H54 (cell line): Measurements from ENCODE around the gene OAT.
A peak's percentile ranks its signal among the peaks of the same experiment; 100 is the strongest.

Source experiments
- DNase-seq: peaks from one replicate; pipeline ENCODE4 v3.0.0; 2011; ENCODE audit warnings: low spot score, mixed read lengths; ENCODE audit not compliant: insufficient read length
- FAIRE-seq: peaks from 3 replicates; lab custom pipeline; 2011; peaks lifted over from hg19 to GRCh38; lab: Jason Lieb, UNC
- POLR2A ChIP-seq: IDR thresholded peaks from 2 replicates; pipeline ENCODE4 v1.6.1; 2011; ENCODE audit warnings: low read depth, mild to moderate bottlenecking, low read length

Gene OAT

DNA sequence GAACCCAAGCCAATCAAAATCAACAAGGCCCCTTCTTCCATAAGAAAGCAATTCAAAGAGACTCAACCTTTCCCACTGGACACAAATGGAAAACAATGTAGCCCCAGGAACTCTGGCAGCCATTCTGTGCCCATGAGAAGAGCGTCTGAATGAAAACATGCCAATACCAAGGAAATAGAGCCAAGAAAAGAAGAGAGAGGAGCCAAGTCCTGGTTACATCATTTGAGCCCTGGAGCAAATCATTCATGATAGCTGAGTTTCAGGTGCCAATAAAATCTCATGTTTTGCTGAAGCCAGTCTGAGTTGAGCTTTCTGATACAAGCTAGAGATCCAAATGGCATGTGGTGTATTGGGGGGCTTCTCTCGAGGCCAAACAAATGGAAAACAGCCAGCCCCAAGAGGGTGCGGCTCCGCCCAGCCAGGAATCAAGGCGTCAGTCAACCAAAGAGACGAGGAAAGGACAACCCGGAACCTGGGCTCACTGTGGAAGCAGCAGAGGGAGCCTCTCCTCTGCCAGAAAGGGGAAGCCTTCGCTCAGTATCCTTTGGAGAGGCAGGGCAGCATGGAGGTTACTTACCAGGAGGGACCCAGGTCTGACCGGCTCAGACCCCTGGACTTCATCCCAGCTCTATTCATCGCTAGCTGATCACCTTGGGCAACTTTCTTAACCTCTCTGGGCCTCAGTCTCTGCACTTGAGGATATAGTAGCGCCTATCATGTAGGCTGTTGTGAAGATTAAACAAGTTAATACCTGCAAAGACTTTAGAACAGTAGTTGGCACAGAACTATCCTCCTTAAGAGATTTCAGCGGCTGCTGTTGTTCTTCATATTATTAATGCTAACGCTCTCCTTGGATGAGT is 61.8 kb downstream of the OAT start:
- DNase-seq (no peak), FAIRE-seq (no peak)
- TF ChIP-seq POLR2A, result no peak

- FAIRE-seq, result no peak
Observed at GRCh38 chr10:124354411-124355382, 64.0 kb downstream of the OAT start.

GRCh38 chr10:124353896-124354295 is 64.8 kb downstream of the OAT start:
- FAIRE-seq, result no peak
- DNase-seq, result no peak
- TF ChIP-seq POLR2A, result no peak

More at GRCh38 chr10:124354411-124355382, 64.0 kb downstream of the OAT start:
- TF ChIP-seq POLR2A, result no peak
- peak; percentile 65 for DNase-seq

DNA sequence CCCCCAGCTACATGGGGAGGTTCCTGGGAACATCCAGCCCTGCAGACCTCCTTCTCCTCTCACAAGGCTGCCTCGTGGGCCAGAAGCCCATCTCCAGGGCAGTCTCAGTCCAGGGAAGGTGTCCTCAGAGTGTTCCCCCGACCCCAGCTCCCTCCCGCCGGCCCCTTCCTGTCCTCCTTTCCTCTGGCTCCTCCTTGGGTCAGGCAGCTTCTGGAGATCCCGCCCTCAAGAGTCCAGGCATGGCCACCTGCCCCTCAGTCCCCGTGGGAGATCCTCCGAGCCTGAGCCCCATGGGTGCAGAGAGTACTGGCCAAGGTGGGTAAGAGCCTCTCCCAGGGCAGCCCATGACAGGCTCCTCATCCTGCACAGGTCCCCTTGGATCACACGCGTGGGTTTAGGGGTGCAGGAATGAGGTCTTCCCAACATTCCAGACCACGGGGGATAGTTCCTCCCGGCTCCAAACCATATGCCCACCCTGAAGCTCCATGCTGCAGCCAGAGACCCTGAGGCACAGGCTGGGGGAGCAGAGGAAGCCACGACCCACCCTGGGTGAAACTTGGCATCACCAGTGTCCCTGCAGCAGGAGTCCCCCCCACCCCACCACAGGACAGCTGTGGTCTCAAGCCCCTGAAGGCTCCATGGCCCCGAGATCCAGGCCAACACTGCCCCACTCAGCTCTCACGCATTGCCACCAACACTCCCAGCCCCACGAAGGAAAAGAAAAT is 65.5 kb downstream of the OAT start:
- no peak for TF ChIP-seq POLR2A
- FAIRE-seq, result no peak
- no peak for DNase-seq

- FAIRE-seq, result no peak
- DNase-seq, result no peak
- TF ChIP-seq POLR2A, result no peak
Observed at GRCh38 chr10:124351481-124352220, 67.1 kb downstream of the OAT start.

GRCh38 chr10:124350806-124351205 is 67.9 kb downstream of the OAT start:
- no peak for DNase-seq
- TF ChIP-seq POLR2A, result no peak
- FAIRE-seq, result no peak

GRCh38 chr10:124349996-124350280 is 68.8 kb downstream of the OAT start:
- DNase-seq (no peak), FAIRE-seq (no peak)
- TF ChIP-seq POLR2A, result no peak

GRCh38 chr10:124349231-124349995 is 69.3 kb downstream of the OAT start:
- DNase-seq, result no peak
- FAIRE-seq, result no peak
- TF ChIP-seq POLR2A, result no peak

GRCh38 chr10:124348801-124349200 is 69.9 kb downstream of the OAT start:
- FAIRE-seq, result no peak
- no peak for DNase-seq
- TF ChIP-seq POLR2A, result no peak

DNA sequence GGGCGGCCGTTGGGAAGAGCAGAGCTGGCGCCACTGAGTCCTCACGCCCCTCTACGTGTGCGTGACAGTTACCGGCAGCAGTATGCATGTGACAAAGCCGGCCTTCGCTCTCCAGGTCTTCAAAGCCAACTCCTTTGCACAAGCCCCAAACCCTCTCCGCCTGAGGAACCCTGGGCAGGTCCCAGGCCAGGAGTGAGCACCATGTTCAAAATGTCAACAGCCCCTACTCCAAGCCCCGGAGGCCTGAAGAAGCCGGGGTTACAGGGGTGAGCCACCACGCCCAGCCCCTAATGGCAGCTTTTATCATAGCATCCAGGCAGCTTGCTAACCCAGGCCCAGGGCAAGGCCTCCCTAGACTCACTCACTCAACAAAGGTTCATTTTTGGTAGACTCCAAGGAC is 70.8 kb downstream of the OAT start:
- DNase-seq (no peak), FAIRE-seq (no peak)
- TF ChIP-seq POLR2A, result no peak
